ENCODE data around the gene CGRRF1. TPM values are rescaled to one million over a fixed set of nuclear protein-coding genes. Genes with fewer than 3 reads are reported as not detected.

CGRRF1 gene
- total RNA-seq, 1 experiment from 2014 or later, result 19.1 TPM

- Histone ChIP-seq H3K27me3 (ENCODE audit: insufficient read depth, low read length) (no peaks in the 10 kb centered on the region), H3K4me2 (ENCODE audit: insufficient read depth, insufficient read length, low read length) (no peak overlapping the region), H4K91ac (ENCODE audit: insufficient read length, low read depth, low read length) (no peak overlapping the region), H3K27ac (ENCODE audit: insufficient read length, low read depth, low read length) (no peak overlapping the region), H3K23ac (ENCODE audit: insufficient read length, low read depth, low read length) (no peak overlapping the region), H2BK20ac (ENCODE audit: low read depth, low read length, poor library complexity, severe bottlenecking) (no peak overlapping the region), H3K79me2 (ENCODE audit: insufficient read depth, low read length) (no peaks in the 10 kb centered on the region), H2AFZ (ENCODE audit: low read length) (no peak overlapping the region), H4K20me1 (ENCODE audit: control insufficient read depth, insufficient read depth, insufficient read length) (no peaks in the 10 kb centered on the region), H3T11ph (ENCODE audit: low read length) (no peak overlapping the region), H3K18ac (ENCODE audit: insufficient read length, low read depth, low read length) (no peak overlapping the region), H4K8ac (replicated peaks; ENCODE audit: insufficient read length, low read depth, low read length) (no peak overlapping the region), H2BK120ac (ENCODE audit: low read depth, low read length, poor library complexity, severe bottlenecking) (no peak overlapping the region), H3K9ac (ENCODE audit: extremely low read depth, insufficient read length, low read length) (no peak overlapping the region), H2BK5ac (ENCODE audit: insufficient read length, low read length) (no peak overlapping the region), H3K4me1 (ENCODE audit: insufficient read depth, low read length) (no peaks in the 10 kb centered on the region), H4K5ac (ENCODE audit: insufficient read length, low read depth, low read length) (no peak overlapping the region), H3K79me1 (ENCODE audit: insufficient read depth, low read depth, low read length, poor library complexity, severe bottlenecking) (no peaks in the 10 kb centered on the region), H3K9me3 (ENCODE audit: control insufficient read depth, low read depth, low read length) (no peaks in the 10 kb centered on the region), H3K23me2 (ENCODE audit: insufficient read length, low read depth, low read length, poor library complexity, severe bottlenecking) (no peaks in the 10 kb centered on the region), H3K4ac (ENCODE audit: low read depth, low read length) (no peak overlapping the region), H3K56ac (ENCODE audit: insufficient read length, low read depth, low read length) (no peak overlapping the region), H2BK15ac (ENCODE audit: low read depth, low read length) (no peak overlapping the region), H3K14ac (ENCODE audit: insufficient read depth, low read length) (no peak overlapping the region), H2AK5ac (ENCODE audit: insufficient read length, low read length) (no peak overlapping the region), H2BK12ac (ENCODE audit: insufficient read length, low read depth, low read length) (no peak overlapping the region)
- Mint-ChIP-seq H3K36me3 (ENCODE audit: insufficient read depth in 1 of 3, low read depth in 3 of 3) (no peaks in the 10 kb centered on the region), H3K4me3 (no peak overlapping the region), H3K27ac (no peak overlapping the region), H3K9me3 (no peaks in the 10 kb centered on the region), H3K27me3 (ENCODE audit: low read depth) (peaks cover 1% of the 10 kb centered on the region; the same call in 1 of the 2 replicates), H3K4me1 (no peaks in the 10 kb centered on the region)
- TF ChIP-seq CTCF (conservative IDR thresholded peaks at IDR 0.05), result peak; percentile 54
- no peak for DNase-seq
- WGBS (ENCODE audit: extremely low coverage, insufficient read length, low lambda C conversion rate), result no CpG with 5 or more reads among the region's 3 CpGs
These were observed 6.2 kb upstream of the CGRRF1 start for GRCh38 chr14:54503486-54503885.

Data from H9 (cell line).